Measurements from ENCODE around the gene ADORA1. TPM values are rescaled to one million over a fixed set of nuclear protein-coding genes. Genes with fewer than 3 reads are reported as not detected.

The ADORA1 gene
- total RNA-seq, 2 experiments from 2014 or later: not detected

- ATAC-seq (ENCODE audit: poor library complexity) (no peak), DNase-seq (peak in 1 of 14 experiments; percentile 25)
- Mint-ChIP-seq H3K9me3 (no peaks in the 10 kb centered on the region), H3K27me3 (peaks cover 51% of the 10 kb centered on the region), H3K4me3 (no peak overlapping the region), H3K36me3 (ENCODE audit: low read depth) (no peaks in the 10 kb centered on the region), H3K4me1 (ENCODE audit: low read depth) (peaks cover 7% of the 10 kb centered on the region), H3K27ac (no peak overlapping the region)
- H3K4me3 ChIP-seq (ENCODE audit: low read length): no peak overlapping the region
- POLR2A ChIA-PET: no interaction called here
- peaks cover 0 to 8% of the 10 kb centered on the region in 2 experiments for H3K9me3 ChIP-seq (ENCODE audit: control insufficient read depth in 1 of 2, insufficient read depth in 1 of 2, low read length in 2 of 2)
- no peak for TF ChIP-seq CTCF (IDR thresholded peaks at IDR 0.05)
- peaks cover 21% of the 10 kb centered on the region for H3K4me1 ChIP-seq (ENCODE audit: insufficient read depth, low read length)
- H3K27me3 ChIP-seq (ENCODE audit: control insufficient read depth in 1 of 2, insufficient read depth in 2 of 2, low read length in 2 of 2): peaks cover 19 to 22% of the 10 kb centered on the region in 2 experiments
- no peak overlapping the region for H3K27ac ChIP-seq (ENCODE audit: low read depth in 1 of 2, low read length in 2 of 2)
- intact Hi-C loops (cut with DNase I, micrococcal nuclease): no loop called here
- CTCF ChIA-PET: no interaction called here
- no peaks in the 10 kb centered on the region for H3K36me3 ChIP-seq (ENCODE audit: insufficient read depth, low read length)
These were observed 4.1 kb downstream of the ADORA1 start for GRCh38 chr1:203131548-203132200.

- intact Hi-C loops (cut with DNase I, micrococcal nuclease): no loop called here
- TF ChIP-seq CTCF (IDR thresholded peaks at IDR 0.05): no peak
- Histone ChIP-seq H3K4me3 (ENCODE audit: low read length) (no peak overlapping the region), H3K4me1 (ENCODE audit: insufficient read depth, low read length) (peaks cover 6% of the 10 kb centered on the region), H3K27me3 (ENCODE audit: control insufficient read depth in 1 of 2, insufficient read depth in 2 of 2, low read length in 2 of 2) (peaks cover 3 to 4% of the 10 kb centered on the region in 2 experiments), H3K27ac (ENCODE audit: low read depth in 1 of 2, low read length in 2 of 2) (no peak overlapping the region), H3K9me3 (ENCODE audit: control insufficient read depth in 1 of 2, insufficient read depth in 1 of 2, low read length in 2 of 2) (no peaks in the 10 kb centered on the region), H3K36me3 (ENCODE audit: insufficient read depth, low read length) (no peaks in the 10 kb centered on the region)
- Mint-ChIP-seq H3K4me1 (ENCODE audit: low read depth) (no peaks in the 10 kb centered on the region), H3K27me3 (peaks cover 35% of the 10 kb centered on the region), H3K4me3 (no peak overlapping the region), H3K9me3 (no peaks in the 10 kb centered on the region), H3K36me3 (ENCODE audit: low read depth) (no peaks in the 10 kb centered on the region), H3K27ac (no peak overlapping the region)
- POLR2A ChIA-PET: no interaction called here
- CTCF ChIA-PET: no interaction called here
- DNase-seq (no peak), ATAC-seq (ENCODE audit: poor library complexity) (no peak)
These were observed 6.6 kb downstream of the ADORA1 start for GRCh38 chr1:203133970-203134725.

DNA sequence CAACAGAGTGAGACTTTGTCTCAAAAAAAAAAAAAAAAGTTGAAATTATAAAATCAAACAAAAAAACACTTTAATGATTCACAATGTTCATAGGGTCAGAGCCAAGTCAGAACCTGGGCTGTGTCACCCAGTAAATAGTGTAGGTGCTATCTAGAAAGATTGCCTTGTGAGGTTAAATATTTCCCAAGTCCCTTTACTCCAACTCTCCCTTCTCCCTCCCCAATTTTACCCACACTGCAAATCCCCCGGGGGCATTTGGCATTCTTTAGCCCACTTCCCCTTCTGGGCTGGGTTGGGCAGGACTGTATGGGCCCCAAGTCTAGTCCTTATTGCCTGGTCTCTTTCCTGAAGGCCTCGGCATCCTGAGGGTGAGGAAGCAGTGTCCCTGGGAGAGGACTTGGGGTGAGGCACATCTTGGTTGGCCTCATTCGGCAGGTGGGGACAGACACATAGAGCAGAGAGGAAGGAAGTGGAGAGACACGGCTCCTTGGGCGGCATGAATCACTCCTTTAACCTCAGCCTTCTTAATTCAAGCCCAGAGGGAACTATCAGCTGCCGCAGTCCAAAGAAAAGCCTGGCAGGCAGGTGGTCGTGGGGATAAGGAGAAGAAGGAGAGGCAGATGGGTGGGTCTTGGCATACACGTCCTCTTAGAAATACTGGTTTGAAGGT lies 8.2 kb downstream of the ADORA1 start:
- no peak for TF ChIP-seq CTCF (IDR thresholded peaks at IDR 0.05)
- H3K27me3 Mint-ChIP-seq: peaks cover 22% of the 10 kb centered on the region
- Histone ChIP-seq H3K4me3 (ENCODE audit: low read length) (no peak overlapping the region), H3K27ac (ENCODE audit: low read depth in 1 of 2, low read length in 2 of 2) (no peak overlapping the region), H3K9me3 (ENCODE audit: control insufficient read depth in 1 of 2, insufficient read depth in 1 of 2, low read length in 2 of 2) (no peaks in the 10 kb centered on the region), H3K36me3 (ENCODE audit: insufficient read depth, low read length) (no peaks in the 10 kb centered on the region), H3K27me3 (ENCODE audit: control insufficient read depth in 1 of 2, insufficient read depth in 2 of 2, low read length in 2 of 2) (no peaks in the 10 kb centered on the region), H3K4me1 (ENCODE audit: insufficient read depth, low read length) (peaks cover 6% of the 10 kb centered on the region)
- no peak overlapping the region for H3K27ac Mint-ChIP-seq
- ChIA-PET CTCF (no interaction called here), POLR2A (no interaction called here)
- intact Hi-C loops (cut with DNase I, micrococcal nuclease): no loop called here
- DNase-seq (peak in 2 of 14 experiments; percentile 28 to 32), ATAC-seq (ENCODE audit: poor library complexity) (no peak)
- no peaks in the 10 kb centered on the region for H3K4me1 Mint-ChIP-seq (ENCODE audit: low read depth)
- H3K4me3 Mint-ChIP-seq: no peak overlapping the region
- no peaks in the 10 kb centered on the region for H3K9me3 Mint-ChIP-seq
- H3K36me3 Mint-ChIP-seq (ENCODE audit: low read depth): no peaks in the 10 kb centered on the region
